HG02884 (cell line): Measurements from ENCODE around the gene RTP3.
"Not testable (repeated sequence)": the region's sequence is repeated elsewhere in the genome, so short reads cannot be mapped to it uniquely, and the experiment has no call there.

ENCODE experiments used
- ATAC-seq: cut with Tn5 transposase; IDR thresholded peaks from one replicate; pipeline ENCODE4 v1.9.1; 2021; ENCODE audit warnings: mild to moderate bottlenecking, moderate library complexity; ENCODE audit not compliant: unreplicated experiment

The RTP3 gene

GRCh38 chr3:46490338-46491084 is 7.3 kb upstream of the RTP3 start:
- no peak for ATAC-seq

- ATAC-seq = no peak
Measured at GRCh38 chr3:46491089-46492070, 6.4 kb upstream of the RTP3 start.

- ATAC-seq = no peak
Measured at GRCh38 chr3:46492890-46493547, 4.8 kb upstream of the RTP3 start.

GRCh38 chr3:46494491-46494890 is 3.3 kb upstream of the RTP3 start:
- ATAC-seq = not testable (repeated sequence)

GRCh38 chr3:46495901-46496456 is 1.8 kb upstream of the RTP3 start:
- ATAC-seq = no peak

GRCh38 chr3:46496746-46497555 is 825 bp upstream of the RTP3 start:
- ATAC-seq = no peak

- ATAC-seq = no peak
Measured at GRCh38 chr3:46498916-46499519, 1.2 kb downstream of the RTP3 start.

GRCh38 chr3:46500656-46501635 is 3.2 kb downstream of the RTP3 start:
- no peak for ATAC-seq

GRCh38 chr3:46501702-46502101 is 3.9 kb downstream of the RTP3 start:
- ATAC-seq = no peak

- ATAC-seq = no peak
Measured at GRCh38 chr3:46503200-46503874, 5.6 kb downstream of the RTP3 start.

- no peak for ATAC-seq
Measured at GRCh38 chr3:46504789-46505188, 7.0 kb downstream of the RTP3 start.

GRCh38 chr3:46505953-46506352 is 8.2 kb downstream of the RTP3 start:
- ATAC-seq = no peak

- ATAC-seq = no peak
Measured at GRCh38 chr3:46506526-46506925, 8.8 kb downstream of the RTP3 start.

- ATAC-seq = no peak
Measured at GRCh38 chr3:46508850-46509591, 11.2 kb downstream of the RTP3 start.

- ATAC-seq = no peak
Measured at GRCh38 chr3:46509661-46510187, 11.9 kb downstream of the RTP3 start.

- ATAC-seq = no peak
Measured at GRCh38 chr3:46512191-46512749, 14.5 kb downstream of the RTP3 start.

- no peak for ATAC-seq
Measured at GRCh38 chr3:46516521-46516920, 18.7 kb downstream of the RTP3 start.
